Measurements from ENCODE around the gene CA14.
"Not testable (repeated sequence)": the region's sequence is repeated elsewhere in the genome, so short reads cannot be mapped to it uniquely, and the experiment has no call there.

CA14 gene

GRCh38 chr1:150280138-150280707 is 22.6 kb downstream of the CA14 start:
- no peak for DNase-seq

DNA sequence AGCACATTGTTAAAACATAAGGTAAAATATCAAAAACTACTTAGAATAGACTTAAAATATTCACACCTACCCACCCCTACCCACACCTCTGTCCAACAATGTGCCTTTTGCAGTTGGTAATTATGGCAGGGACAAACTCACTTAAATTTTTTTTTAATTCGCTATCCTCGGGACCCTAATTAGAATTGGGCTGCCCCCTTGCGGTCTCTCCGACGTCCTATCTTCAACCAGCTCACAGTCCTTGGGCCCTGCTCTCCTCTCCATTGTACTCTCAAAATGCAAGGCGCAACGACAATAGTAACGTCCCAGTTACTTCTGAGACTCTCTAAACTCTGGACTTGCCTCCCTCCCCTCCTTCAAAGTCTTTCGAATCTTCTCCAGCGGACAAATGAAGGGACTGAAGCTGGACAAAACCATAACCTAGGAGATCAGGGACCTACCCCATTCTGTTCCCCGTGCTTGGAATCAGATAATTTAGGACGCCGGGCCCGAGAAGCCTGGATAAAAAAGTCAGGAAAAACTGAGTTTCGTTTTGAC is 23.7 kb downstream of the CA14 start:
- peak in 49 of 56 donors; percentile 18 to 86 (median 58) for DNase-seq

GRCh38 chr1:150281758-150282557 is 24.4 kb downstream of the CA14 start, which contains the start of gene CIART:
Gene CIART (plus strand): TSS chr1:150282554. CDS start chr1:150283268, 714 bp downstream.
- DNase-seq: peak; percentile 42 to 98 (median 93)

DNA sequence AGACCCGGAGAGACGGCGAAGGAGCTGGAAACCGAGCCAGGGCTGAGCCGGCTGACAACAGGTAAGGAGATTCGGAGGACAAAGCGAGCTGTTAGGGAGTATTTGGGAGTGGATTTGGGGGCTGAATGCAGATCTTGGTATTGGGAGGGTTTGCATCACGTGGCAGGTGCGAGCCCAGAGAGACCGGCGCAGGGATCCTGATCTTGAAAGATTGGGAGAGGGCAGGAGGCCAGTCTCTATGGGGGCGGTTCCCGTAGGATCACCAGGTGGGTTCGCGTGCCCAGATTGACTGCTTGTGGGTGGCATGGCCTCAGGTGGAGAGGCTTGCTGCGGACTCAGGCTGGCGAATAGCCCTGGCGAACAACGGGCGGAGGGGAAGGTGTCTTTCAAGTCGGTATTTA is 25.0 kb downstream of the CA14 start:
- DNase-seq: peak in 10 of 56 donors; percentile 38 to 70 (median 54)

DNA sequence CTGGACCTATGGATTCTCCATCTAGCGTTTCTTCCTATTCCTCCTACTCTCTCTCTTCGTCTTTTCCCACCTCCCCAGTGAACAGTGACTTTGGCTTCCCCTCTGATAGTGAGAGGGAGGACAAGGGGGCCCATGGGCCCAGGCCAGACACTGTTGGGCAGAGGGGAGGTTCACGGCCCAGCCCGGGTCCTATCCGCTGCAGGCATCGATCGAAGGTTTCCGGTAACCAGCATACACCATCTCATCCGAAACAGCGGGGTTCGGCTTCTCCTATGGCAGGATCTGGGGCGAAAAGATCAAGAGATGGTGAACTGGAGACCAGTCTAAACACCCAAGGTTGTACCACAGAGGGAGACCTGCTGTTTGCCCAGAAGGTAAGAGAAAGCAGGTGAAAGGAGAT is 25.7 kb downstream of the CA14 start:
- DNase-seq: no peak

DNA sequence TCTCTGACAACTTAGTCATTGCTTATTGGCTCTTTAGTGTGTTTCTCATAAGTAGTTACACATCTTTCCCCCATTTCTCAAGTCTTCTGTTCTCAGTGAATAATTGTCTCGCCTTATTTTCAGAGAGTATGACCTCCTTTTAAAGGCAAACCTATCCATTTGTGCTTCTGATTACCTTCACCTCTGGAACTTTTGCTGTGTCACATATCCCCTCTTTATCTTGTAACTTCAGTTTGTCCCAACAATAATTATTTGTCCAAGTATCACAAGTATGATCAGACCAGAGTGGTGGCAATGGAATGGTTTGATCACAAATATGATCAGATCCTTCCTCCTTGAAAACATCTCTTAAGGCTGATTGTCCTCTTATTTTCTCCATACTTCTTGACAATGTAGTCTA is 30.8 kb downstream of the CA14 start:
- no peak for DNase-seq

GRCh38 chr1:150288822-150289221 is 31.2 kb downstream of the CA14 start:
- peak in 1 of 56 donors; percentile 10 for DNase-seq

DNA sequence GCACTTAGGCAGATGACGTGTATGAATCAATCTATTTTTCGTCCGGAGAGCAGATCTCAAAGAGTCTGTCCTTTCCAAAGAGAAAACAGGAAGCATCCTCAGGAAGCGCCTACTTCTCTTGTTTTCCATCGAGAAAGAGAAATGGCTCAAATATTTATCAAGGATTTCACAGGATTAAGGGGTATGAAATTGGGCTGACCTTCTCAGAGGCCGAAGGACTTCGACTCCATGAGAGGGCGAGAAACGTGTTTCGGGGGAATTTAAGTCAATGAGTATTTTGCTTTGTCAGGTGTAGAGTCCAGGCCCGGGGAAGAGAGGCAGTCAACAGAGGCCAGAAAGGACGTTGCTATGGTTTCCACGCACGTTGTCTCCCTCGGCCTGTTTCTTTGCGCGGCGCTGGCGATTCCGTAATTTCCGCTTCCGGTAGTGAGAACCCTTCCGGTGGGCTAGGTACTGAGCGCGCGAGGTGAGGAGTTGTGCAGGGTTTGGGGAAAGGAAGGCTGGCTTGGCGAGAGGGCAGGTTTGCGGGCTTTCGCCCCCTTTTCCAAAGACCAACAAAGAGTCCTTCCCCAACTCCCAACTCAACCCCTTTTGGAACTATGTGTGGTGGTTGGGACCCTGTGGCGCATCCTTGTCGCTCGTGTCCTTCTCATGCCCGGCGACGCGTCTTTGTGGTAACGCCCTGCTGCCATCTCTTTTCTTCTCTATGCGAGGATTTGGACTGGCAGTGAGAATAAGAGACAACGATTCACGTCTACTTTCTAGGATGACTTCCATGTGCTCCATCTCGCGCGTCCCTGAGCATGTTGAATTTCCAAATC is 36.1 kb downstream of the CA14 start, which contains the start of gene MRPS21:
TSS of gene MRPS21 (plus strand) at position 429 of the 821 bp plus-strand sequence. CDS start 506 bp downstream, outside the sequence.
- peak; percentile 25 to 94 (median 83) for DNase-seq

DNA sequence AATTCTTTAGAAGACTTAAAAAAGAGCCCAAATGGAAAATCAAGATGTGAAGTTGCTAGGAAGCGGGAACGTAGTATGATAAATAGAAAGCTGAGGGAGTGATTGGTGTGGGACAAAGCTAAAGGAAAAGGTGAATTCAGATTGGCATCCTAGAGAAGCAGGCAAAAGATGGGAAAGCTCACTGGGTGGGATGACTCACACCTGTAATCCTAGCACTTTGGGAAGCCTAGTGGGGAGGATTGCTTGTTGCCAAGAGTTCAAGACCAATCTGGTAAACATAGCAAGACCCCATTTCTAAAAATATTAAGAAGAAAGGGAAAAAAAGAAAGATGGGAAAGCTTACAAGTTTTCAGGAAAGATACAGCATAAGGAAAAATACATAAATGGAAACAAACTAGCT is 37.9 kb downstream of the CA14 start:
- no peak for DNase-seq

DNA sequence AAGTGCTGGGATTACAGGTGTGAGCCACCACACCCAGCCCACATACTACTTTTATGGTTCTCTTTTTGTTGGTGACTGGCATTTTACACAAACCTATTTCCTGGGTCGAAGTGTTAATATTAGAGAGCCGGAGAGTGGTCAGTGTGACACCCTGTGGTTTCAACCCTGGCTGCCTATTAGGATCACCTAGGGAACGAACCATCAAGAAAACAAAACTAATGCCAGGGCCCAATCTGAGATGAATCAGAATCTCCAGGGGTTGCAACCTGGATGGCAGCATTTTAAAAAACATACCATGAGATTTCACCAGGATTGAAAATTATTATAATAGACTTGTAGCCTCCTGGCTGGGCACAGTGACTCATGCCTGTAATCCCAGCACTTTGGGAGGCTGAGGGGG is 42.1 kb downstream of the CA14 start:
- no peak for DNase-seq

GRCh38 chr1:150302338-150302737 is 44.8 kb downstream of the CA14 start:
- peak in 53 of 56 donors; percentile 2 to 94 (median 51) for DNase-seq

GRCh38 chr1:150302902-150303301 is 45.3 kb downstream of the CA14 start:
- no peak for DNase-seq

DNA sequence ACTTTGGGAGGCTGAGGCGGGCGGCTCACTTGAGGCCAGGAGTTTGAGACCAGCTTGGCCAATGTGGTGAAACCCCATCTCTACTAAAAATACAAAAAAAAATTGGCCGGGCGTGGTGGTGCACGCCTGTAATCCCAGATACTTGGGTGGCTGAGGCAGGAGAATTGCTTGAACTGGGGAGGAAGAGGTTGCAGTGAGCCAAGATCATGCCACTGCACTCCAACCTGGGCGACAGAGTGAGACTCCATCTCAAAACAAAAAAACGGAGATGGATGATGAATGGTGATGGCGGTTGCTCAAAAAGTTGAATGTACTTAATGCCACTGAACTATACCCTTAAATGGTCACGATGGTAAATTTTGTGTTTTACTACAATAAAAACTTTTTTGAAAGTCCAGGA is 51.0 kb downstream of the CA14 start:
- not testable (repeated sequence) for DNase-seq

GRCh38 chr1:150309758-150310508 is 52.4 kb downstream of the CA14 start:
- DNase-seq: no peak

DNA sequence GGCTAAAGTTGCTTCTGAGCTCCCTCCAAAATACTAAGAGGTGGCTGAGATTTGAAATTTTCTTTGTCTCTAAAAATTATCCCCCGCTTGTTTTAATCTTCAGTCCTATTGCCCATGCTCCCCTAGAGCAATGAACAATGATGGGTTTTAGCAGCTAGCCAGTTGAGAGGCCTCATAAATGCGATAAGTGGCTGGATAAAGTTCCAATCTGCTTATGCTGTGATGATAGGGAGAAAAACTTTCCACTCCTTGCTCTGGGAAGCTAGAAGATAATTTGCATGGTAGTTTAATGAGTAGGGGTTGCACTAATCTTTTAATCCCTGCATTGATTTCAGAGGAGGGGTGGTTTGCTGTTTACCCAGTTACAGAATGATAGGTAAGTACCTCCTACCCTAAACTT is 54.2 kb downstream of the CA14 start:
- DNase-seq: no peak

All from nucleus accumbens (tissue), 56 donors.